Progenitor cell of endocrine pancreas (in vitro differentiated cells): ENCODE results near the gene ARMS2. TPM values are rescaled to one million over a fixed set of nuclear protein-coding genes. Genes with fewer than 3 reads are reported as not detected.
A peak's percentile ranks its signal among the peaks of the same experiment; 100 is the strongest.

ENCODE experiments used
- DNase-seq: peaks from one replicate; pipeline ENCODE4 v3.0.0; 2021; ENCODE audit warnings: low spot score; ENCODE audit not compliant: unreplicated experiment
- H3K27ac Mint-ChIP-seq: 2 replicates; pipeline ENCODE4 v1.8.0; 2021; ENCODE audit warnings: mild to moderate bottlenecking, moderate library complexity, mixed read lengths
- H3K27me3 Mint-ChIP-seq: 2 replicates; pipeline ENCODE4 v1.8.0; 2021; ENCODE audit warnings: mixed read lengths
- H3K36me3 Mint-ChIP-seq: 2 replicates; pipeline ENCODE4 v1.8.0; 2022; ENCODE audit warnings: mixed read lengths; ENCODE audit not compliant: insufficient read depth
- H3K4me1 Mint-ChIP-seq: 2 replicates; pipeline ENCODE4 v1.8.0; 2021; ENCODE audit warnings: low read depth, mixed read lengths
- H3K4me3 Mint-ChIP-seq: 2 replicates; pipeline ENCODE4 v1.8.0; 2021; ENCODE audit warnings: low read depth, mild to moderate bottlenecking, moderate library complexity, mixed read lengths
- H3K9me3 Mint-ChIP-seq: 2 replicates; pipeline ENCODE4 v1.8.0; 2021; ENCODE audit warnings: low read depth, mixed read lengths
- CTCF ChIP-seq: fragments of 200-600 bp; sonication (generic); IDR thresholded peaks from one replicate; pipeline ENCODE4 v1.5.0; 2021; ENCODE audit warnings: antibody characterized with exemption, mild to moderate bottlenecking; ENCODE audit not compliant: unreplicated experiment
- total RNA-seq: library from RNA; stranded (reverse); gene quantifications from 2 replicates; pipeline ENCODE4 v1.2.1, GENCODE V29; 2021

The ARMS2 gene
- total RNA-seq, 1 donor from 2014 or later = not detected

GRCh38 chr10:122471531-122472177 lies 17.2 kb downstream of the ARMS2 start:
- H3K9me3 Mint-ChIP-seq = no peaks in the 10 kb centered on the region
- peaks cover 15% of the 10 kb centered on the region for H3K4me1 Mint-ChIP-seq
- DNase-seq = no peak
- H3K4me3 Mint-ChIP-seq = no peak overlapping the region
- peaks cover 51% of the 10 kb centered on the region for H3K27me3 Mint-ChIP-seq
- H3K27ac Mint-ChIP-seq = no peak overlapping the region
- H3K36me3 Mint-ChIP-seq = no peaks in the 10 kb centered on the region
- no peak for TF ChIP-seq CTCF

GRCh38 chr10:122473116-122473515 lies 18.7 kb downstream of the ARMS2 start:
- no peak for DNase-seq
- no peak overlapping the region for H3K4me3 Mint-ChIP-seq
- no peaks in the 10 kb centered on the region for H3K9me3 Mint-ChIP-seq
- H3K4me1 Mint-ChIP-seq = peaks cover 15% of the 10 kb centered on the region
- H3K27me3 Mint-ChIP-seq = peaks cover 37% of the 10 kb centered on the region
- H3K27ac Mint-ChIP-seq = no peak overlapping the region
- H3K36me3 Mint-ChIP-seq = no peaks in the 10 kb centered on the region
- TF ChIP-seq CTCF = no peak

GRCh38 chr10:122474131-122474818 lies 19.8 kb downstream of the ARMS2 start:
- H3K9me3 Mint-ChIP-seq = no peaks in the 10 kb centered on the region
- H3K4me1 Mint-ChIP-seq = peaks cover 15% of the 10 kb centered on the region
- peak overlapping the region; percentile 80 for H3K27ac Mint-ChIP-seq
- H3K4me3 Mint-ChIP-seq = no peak overlapping the region
- DNase-seq = no peak
- peaks cover 31% of the 10 kb centered on the region for H3K27me3 Mint-ChIP-seq
- no peaks in the 10 kb centered on the region for H3K36me3 Mint-ChIP-seq
- TF ChIP-seq CTCF = no peak

- Mint-ChIP-seq H3K27ac (no peak overlapping the region), H3K27me3 (peaks cover 31% of the 10 kb centered on the region)
- DNase-seq = no peak
Observed at GRCh38 chr10:122475100-122475499, 20.6 kb downstream of the ARMS2 start.

More at GRCh38 chr10:122475100-122475499, 20.6 kb downstream of the ARMS2 start:
- Mint-ChIP-seq H3K9me3 (no peaks in the 10 kb centered on the region), H3K4me3 (no peak overlapping the region), H3K4me1 (peaks cover 15% of the 10 kb centered on the region), H3K36me3 (no peaks in the 10 kb centered on the region)
- TF ChIP-seq CTCF = no peak
